SH-SY5Y (cell line): ENCODE measurements around the gene DAP.

ENCODE experiments used
- GATA2 ChIP-seq: IDR thresholded peaks from 2 replicates; pipeline ENCODE4 v1.6.1; 2011; ENCODE audit warnings: mild to moderate bottlenecking, low read depth, low read length
- GATA3 ChIP-seq: IDR thresholded peaks from 2 replicates; pipeline ENCODE4 v1.6.1; 2011; ENCODE audit warnings: low read depth, mild to moderate bottlenecking, low read length, moderate library complexity

DNA sequence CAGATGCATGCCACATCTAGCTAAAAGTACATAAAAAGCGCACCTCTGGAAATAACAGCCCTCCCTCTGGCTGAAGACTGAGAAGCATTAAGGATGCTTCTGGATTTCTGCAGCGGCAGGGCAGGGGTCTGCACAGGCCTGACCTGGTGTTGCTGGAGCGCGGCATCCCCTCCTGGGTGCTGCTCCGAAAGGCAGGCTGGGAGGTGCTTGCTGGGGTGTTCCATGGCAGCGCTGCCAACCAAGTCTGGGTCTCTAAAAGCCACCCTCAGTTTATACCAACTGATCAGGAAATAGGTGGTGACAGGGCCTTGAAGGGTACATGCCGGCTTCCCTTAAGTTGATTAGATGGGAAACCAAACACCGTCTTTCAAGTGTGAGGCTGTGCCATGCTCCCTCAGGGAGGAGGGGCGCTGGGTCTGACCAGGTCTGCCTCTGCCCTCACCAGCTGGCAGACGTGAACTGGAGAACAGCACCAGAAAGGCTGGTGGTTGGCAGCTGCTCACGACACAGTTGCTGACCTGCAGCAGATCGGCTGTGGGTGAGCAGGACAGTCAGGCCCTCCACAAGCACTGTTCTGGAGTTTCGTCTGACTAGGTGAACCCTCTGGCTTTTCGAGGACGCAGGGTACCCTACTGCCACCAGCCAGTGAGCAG, 81.6 kb downstream of the DAP start:
- TF ChIP-seq GATA3 (no peak), GATA2 (no peak)
